GM18499 (cell line): ENCODE data around the gene DDRGK1.
"Not testable (repeated sequence)": the region's sequence is repeated elsewhere in the genome, so short reads cannot be mapped to it uniquely, and the experiment has no call there.

Experiments
- ATAC-seq: cut with Tn5 transposase; IDR thresholded peaks from one replicate; pipeline ENCODE4 v1.9.1; 2021; ENCODE audit warnings: moderate number of reproducible peaks; ENCODE audit not compliant: insufficient read depth, unreplicated experiment

DDRGK1 gene

GRCh38 chr20:3189561-3190131 lies 14.8 kb downstream of the DDRGK1 start:
- no peak for ATAC-seq

- no peak for ATAC-seq
Observed at GRCh38 chr20:3188823-3189413, 15.6 kb downstream of the DDRGK1 start.

- ATAC-seq = not testable (repeated sequence)
Observed at GRCh38 chr20:3187861-3188260, 16.6 kb downstream of the DDRGK1 start.

GRCh38 chr20:3183896-3184612 lies 20.4 kb downstream of the DDRGK1 start:
- no peak for ATAC-seq

- ATAC-seq = not testable (repeated sequence)
Observed at GRCh38 chr20:3182429-3182828, 22.1 kb downstream of the DDRGK1 start.

GRCh38 chr20:3181270-3181669 lies 23.2 kb downstream of the DDRGK1 start:
- ATAC-seq = no peak

- ATAC-seq = no peak
Observed at GRCh38 chr20:3180319-3180718, 24.2 kb downstream of the DDRGK1 start.

- ATAC-seq = no peak
Observed at GRCh38 chr20:3177746-3178485, 26.6 kb downstream of the DDRGK1 start.

- no peak for ATAC-seq
Observed at GRCh38 chr20:3175270-3175669, 29.2 kb downstream of the DDRGK1 start.

GRCh38 chr20:3174442-3175261 lies 29.8 kb downstream of the DDRGK1 start:
- ATAC-seq = no peak

- ATAC-seq = no peak
Observed at GRCh38 chr20:3173610-3174441, 30.7 kb downstream of the DDRGK1 start.

- ATAC-seq = no peak
Observed at GRCh38 chr20:3172933-3173609, 31.4 kb downstream of the DDRGK1 start, which contains the start of gene LZTS3. Gene LZTS3 (minus strand): TSS chr20:3173549. CDS start chr20:3167163, 6,386 bp downstream.

- no peak for ATAC-seq
Observed at GRCh38 chr20:3172126-3172932, 32.2 kb downstream of the DDRGK1 start.

GRCh38 chr20:3171391-3172125 lies 32.9 kb downstream of the DDRGK1 start:
- ATAC-seq = no peak

- no peak for ATAC-seq
Observed at GRCh38 chr20:3168829-3169590, 35.5 kb downstream of the DDRGK1 start.

GRCh38 chr20:3168079-3168828 lies 36.2 kb downstream of the DDRGK1 start:
- ATAC-seq = no peak
